GM12878 (cell line): ENCODE measurements around the gene NOP10. TPM values are rescaled to one million over a fixed set of nuclear protein-coding genes. Genes with fewer than 3 reads are reported as not detected.

Source experiments
- E4F1 ChIP-seq: fragments of 450-650 bp; IDR thresholded peaks from 2 replicates; pipeline ENCODE4 v1.6.1; 2018; ENCODE audit warnings: borderline replicate concordance, mild to moderate bottlenecking; ENCODE audit not compliant: partially characterized antibody
- EED ChIP-seq: sonication (generic); IDR thresholded peaks from 2 replicates; pipeline ENCODE4 v1.6.1; 2016; ENCODE audit warnings: antibody characterized with exemption, low read depth
- HDAC2 ChIP-seq: fragments of 200-600 bp; sonication (generic); IDR thresholded peaks from 2 replicates; pipeline ENCODE4 v1.6.1; 2017
- KAT2A ChIP-seq: conservative IDR thresholded peaks from 2 replicates; pipeline ENCODE4 v1.6.1; 2011; ENCODE audit warnings: low read depth, low read length; ENCODE audit not compliant: control insufficient read depth
- MXI1 ChIP-seq: fragments of 150-350 bp; IDR thresholded peaks from 2 replicates; pipeline ENCODE4 v1.6.1; 2011; ENCODE audit warnings: low read depth, mild to moderate bottlenecking, inconsistent platforms, low read length, improper control_type of control experiment
- NBN ChIP-seq: fragments of 450-650 bp; IDR thresholded peaks from 2 replicates; pipeline ENCODE4 v1.6.1; 2016
- PML ChIP-seq: IDR thresholded peaks from 2 replicates; pipeline ENCODE4 v1.6.1; 2012; ENCODE audit warnings: low read length, inconsistent platforms
- SREBF1 ChIP-seq: IDR thresholded peaks from 2 replicates; pipeline ENCODE4 v1.6.1; 2012; ENCODE audit warnings: mild to moderate bottlenecking, low read length
- ZBTB33 ChIP-seq: fragments of 450-650 bp; IDR thresholded peaks from 2 replicates; pipeline ENCODE4 v1.6.1; 2017; ENCODE audit warnings: mild to moderate bottlenecking
- polyA plus RNA-seq, 11 experiments: library from polyadenylated mRNA; depleted of rRNA in 4 of 11; unstranded in 6 of 11; stranded (reverse) in 5 of 11; fragments of >200 nt; fragmentation: Nextera tagmentation in 4 of 11; fragmentation: Illumina TruSeq in 1 of 11; extraction: Ambion mirVana in 4 of 11; extraction: Trizol in 1 of 11; gene quantifications; 1 replicate in 1 of 11; 2 replicates in 10 of 11; pipeline versions ENCODE4 v1.2.1 to v1.2.3, GENCODE V29; 2011 to 2016; ENCODE audit warnings: inconsistent platforms in 2 of 11, missing spikeins in 2 of 11, low read depth in 1 of 11
- total RNA-seq, 4 experiments: library from RNA; depleted of rRNA in 3 of 4; stranded (reverse); fragments of >200 nt in 3 of 4; fragmentation: Illumina TruSeq in 1 of 4; extraction: Trizol in 1 of 4; gene quantifications; 2 replicates each; pipeline versions ENCODE4 v1.2.1 to v1.2.3, GENCODE V29; 2013 to 2021

Gene NOP10
- total and polyA plus RNA-seq, 10 of the 15 experiments (the other 5 are each of a cell fraction or from before 2014, with no cell fraction given), result 225 to 1,778 (median 537) TPM

GRCh38 chr15:34339946-34340345 lies 3.0 kb downstream of the NOP10 start (continued):
- TF ChIP-seq E4F1, result no peak
- no peak for TF ChIP-seq MXI1
- TF ChIP-seq EED, result no peak
- no peak for TF ChIP-seq KAT2A
- TF ChIP-seq ZBTB33, result no peak
- TF ChIP-seq SREBF1, result no peak
- TF ChIP-seq NBN, result no peak
- no peak for TF ChIP-seq PML
- no peak for TF ChIP-seq HDAC2
